SU-DHL-6 (cell line): Measurements from ENCODE around the gene DIAPH2.

Experiments
- EZH2phosphoT487 ChIP-seq: fragments of 200-600 bp; sonication (generic), shearing (Covaris generic); conservative IDR thresholded peaks from 2 replicates; pipeline ENCODE4 v1.6.1; 2018; ENCODE audit warnings: mild to moderate bottlenecking, antibody characterized with exemption, low read length, moderate library complexity, mixed read lengths
- TF ChIP-seq, protein P1 (sequence below): fragments of 200-600 bp; sonication (generic); IDR thresholded peaks from one replicate; pipeline ENCODE4 v1.5.1; 2017; ENCODE audit warnings: antibody characterized with exemption, mild to moderate bottlenecking, low read length, moderate library complexity; ENCODE audit not compliant: insufficient read depth, poor library complexity, severe bottlenecking

- TF ChIP-seq, protein P1, sequence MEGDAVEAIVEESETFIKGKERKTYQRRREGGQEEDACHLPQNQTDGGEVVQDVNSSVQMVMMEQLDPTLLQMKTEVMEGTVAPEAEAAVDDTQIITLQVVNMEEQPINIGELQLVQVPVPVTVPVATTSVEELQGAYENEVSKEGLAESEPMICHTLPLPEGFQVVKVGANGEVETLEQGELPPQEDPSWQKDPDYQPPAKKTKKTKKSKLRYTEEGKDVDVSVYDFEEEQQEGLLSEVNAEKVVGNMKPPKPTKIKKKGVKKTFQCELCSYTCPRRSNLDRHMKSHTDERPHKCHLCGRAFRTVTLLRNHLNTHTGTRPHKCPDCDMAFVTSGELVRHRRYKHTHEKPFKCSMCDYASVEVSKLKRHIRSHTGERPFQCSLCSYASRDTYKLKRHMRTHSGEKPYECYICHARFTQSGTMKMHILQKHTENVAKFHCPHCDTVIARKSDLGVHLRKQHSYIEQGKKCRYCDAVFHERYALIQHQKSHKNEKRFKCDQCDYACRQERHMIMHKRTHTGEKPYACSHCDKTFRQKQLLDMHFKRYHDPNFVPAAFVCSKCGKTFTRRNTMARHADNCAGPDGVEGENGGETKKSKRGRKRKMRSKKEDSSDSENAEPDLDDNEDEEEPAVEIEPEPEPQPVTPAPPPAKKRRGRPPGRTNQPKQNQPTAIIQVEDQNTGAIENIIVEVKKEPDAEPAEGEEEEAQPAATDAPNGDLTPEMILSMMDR = no peak
- TF ChIP-seq EZH2phosphoT487 = no peak
Observed at GRCh38 chrX:97311066-97311778, 626.6 kb downstream of the DIAPH2 start.
